Colonic mucosa (tissue), 4 donors: Measurements from ENCODE around the gene SACM1L. TPM values are rescaled to one million over a fixed set of nuclear protein-coding genes. Genes with fewer than 3 reads are reported as not detected.
"Not testable (repeated sequence)": the region's sequence is repeated elsewhere in the genome, so short reads cannot be mapped to it uniquely, and the experiment has no call there.

Experiments used
- DNase-seq: peaks from one replicate; pipeline ENCODE4 v3.0.0-alpha.2; 2020
- H3K27ac ChIP-seq: fragments of 200-600 bp; one replicate; pipeline ENCODE4 v1.8.0; 2021
- H3K27me3 ChIP-seq: fragments of 200-600 bp; one replicate; pipeline ENCODE4 v1.8.0; 2021
- H3K36me3 ChIP-seq: fragments of 200-600 bp; one replicate; pipeline ENCODE4 v1.8.0; 2021
- H3K4me1 ChIP-seq: fragments of 200-600 bp; one replicate; pipeline ENCODE4 v1.8.0; 2021; ENCODE audit warnings: mild to moderate bottlenecking
- H3K4me3 ChIP-seq: fragments of 200-600 bp; one replicate; pipeline ENCODE4 v1.8.0; 2021
- H3K9ac ChIP-seq, 2 donors: one replicate each; pipeline ENCODE4 v1.7.0; 2013; ENCODE audit warnings: control low read depth in 2 of 2, low read depth in 2 of 2, low read length in 2 of 2
- H3K9me3 ChIP-seq: fragments of 200-600 bp; one replicate; pipeline ENCODE4 v1.8.0; 2021
- CTCF ChIP-seq: fragments of 200-600 bp; IDR thresholded peaks from one replicate; pipeline ENCODE4 v1.8.0; 2022; ENCODE audit warnings: antibody characterized with exemption, mild to moderate bottlenecking
- intact Hi-C: fragments of 100-400 bp; cut with DNase I; formaldehyde crosslinking; loops from one replicate; pipeline ENCODE4 v1.14.1; 2022
- total RNA-seq, 2 donors: library from RNA; stranded (reverse); fragmentation: NEBNext Ultra II Directional in 1 of 2; extraction: Animal tissue kit (Norgen Biotek cat#: 25700) in 1 of 2; gene quantifications; one replicate each; pipeline ENCODE4 v1.2.1, GENCODE V29; 2021
- donor health status: healthy.
- donor health status: DM: no; HTN: no; CAD: no.
- donor health status: DM: no; HTN: no; CAD: no.

SACM1L gene
- total RNA-seq, 2 donors from 2014 or later: 47.2 TPM

GRCh38 chr3:45746165-45746776, 57.1 kb downstream of the SACM1L start:
- intact Hi-C loops: no loop called here
- no peak overlapping the region for H3K27ac ChIP-seq
- H3K4me3 ChIP-seq: no peak overlapping the region
- H3K9ac ChIP-seq: no peak overlapping the region
- H3K36me3 ChIP-seq: no peaks in the 10 kb centered on the region
- no peaks in the 10 kb centered on the region for H3K27me3 ChIP-seq
- no peaks in the 10 kb centered on the region for H3K4me1 ChIP-seq
- no peaks in the 10 kb centered on the region for H3K9me3 ChIP-seq
- no peak for DNase-seq
- TF ChIP-seq CTCF: no peak

GRCh38 chr3:45746777-45747622, 57.8 kb downstream of the SACM1L start:
- H3K9ac ChIP-seq: no peak overlapping the region
- intact Hi-C loops: no loop called here
- TF ChIP-seq CTCF: no peak
- no peak overlapping the region for H3K27ac ChIP-seq
- DNase-seq: no peak
- H3K27me3 ChIP-seq: no peaks in the 10 kb centered on the region
- H3K4me3 ChIP-seq: no peak overlapping the region
- no peaks in the 10 kb centered on the region for H3K9me3 ChIP-seq
- H3K4me1 ChIP-seq: no peaks in the 10 kb centered on the region
- H3K36me3 ChIP-seq: no peaks in the 10 kb centered on the region

DNA sequence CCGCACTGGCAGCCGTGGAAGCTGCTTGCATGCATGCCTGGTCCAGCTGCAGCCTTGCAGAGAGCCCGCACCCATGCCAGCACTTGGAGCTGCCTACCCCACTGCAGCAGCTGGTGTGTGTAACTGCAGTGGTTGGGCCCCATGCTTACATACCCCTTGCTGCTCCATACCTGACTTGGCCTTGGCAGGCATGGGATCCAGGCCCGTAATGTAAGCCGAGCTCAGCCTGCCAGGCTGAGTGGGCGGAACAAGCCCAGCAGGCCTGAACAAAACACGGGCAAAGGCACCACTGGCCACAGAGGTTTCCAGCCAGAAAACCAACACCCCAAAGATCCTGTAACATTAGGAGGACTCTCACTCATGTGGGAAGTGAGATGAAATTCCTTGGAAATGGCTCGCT, 58.9 kb downstream of the SACM1L start:
- intact Hi-C loops: no loop called here
- H3K9me3 ChIP-seq: no peaks in the 10 kb centered on the region
- no peak overlapping the region for H3K9ac ChIP-seq
- no peak for TF ChIP-seq CTCF
- H3K36me3 ChIP-seq: no peaks in the 10 kb centered on the region
- no peaks in the 10 kb centered on the region for H3K27me3 ChIP-seq
- DNase-seq: no peak
- no peak overlapping the region for H3K4me3 ChIP-seq
- H3K27ac ChIP-seq: no peak overlapping the region
- H3K4me1 ChIP-seq: no peaks in the 10 kb centered on the region

DNA sequence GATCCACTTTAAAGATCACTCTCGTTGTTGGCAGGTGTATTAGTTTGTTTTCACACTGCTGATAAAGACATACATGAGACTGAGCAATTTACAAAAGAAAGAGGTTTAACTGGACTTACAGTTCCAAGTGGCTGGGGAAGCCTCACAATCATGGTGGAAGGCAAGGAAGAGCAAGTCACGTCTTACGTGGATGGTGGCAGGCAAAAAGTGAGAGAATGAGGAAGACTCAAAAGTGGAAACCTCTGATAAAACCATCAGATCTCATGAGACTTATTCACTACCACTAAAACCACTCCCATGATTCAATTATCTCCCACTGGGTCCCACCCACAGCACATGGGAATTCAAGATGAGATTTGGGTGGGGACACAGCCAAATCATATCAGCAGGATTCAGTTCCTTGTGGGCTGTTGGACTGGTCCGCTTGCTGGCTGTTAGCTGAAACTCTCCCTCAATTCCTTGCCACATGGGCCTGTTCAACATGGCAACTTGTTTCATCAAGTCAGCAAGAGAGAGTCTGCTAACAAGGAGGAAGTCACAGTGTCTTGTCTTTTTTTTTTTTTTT, 59.9 kb downstream of the SACM1L start:
- intact Hi-C loops, H3K36me3 ChIP-seq, H3K9me3 ChIP-seq, H3K27me3 ChIP-seq, H3K4me1 ChIP-seq, DNase-seq, H3K27ac ChIP-seq, H3K4me3 ChIP-seq, H3K9ac ChIP-seq: not testable (repeated sequence)

DNA sequence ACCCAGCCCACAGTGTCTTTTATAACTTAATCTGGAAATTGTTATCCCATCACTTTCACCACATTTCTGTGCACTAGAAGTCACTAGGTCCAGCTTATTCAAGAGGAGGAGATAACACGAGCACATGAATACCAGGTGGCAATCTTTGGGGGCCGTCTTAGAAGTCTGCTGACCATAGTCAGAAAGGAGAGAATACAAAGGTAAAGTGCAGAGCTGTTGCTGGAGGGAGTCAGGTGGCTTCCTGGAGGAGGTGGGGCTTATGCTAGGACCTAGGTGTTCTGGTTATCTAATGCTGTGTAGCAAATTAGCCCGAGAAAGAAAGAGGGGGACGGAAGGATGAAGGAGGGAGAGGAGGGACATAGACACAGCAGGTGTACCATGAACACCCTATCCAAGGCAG, 60.7 kb downstream of the SACM1L start:
- no peaks in the 10 kb centered on the region for H3K9me3 ChIP-seq
- no peaks in the 10 kb centered on the region for H3K4me1 ChIP-seq
- H3K27ac ChIP-seq: no peak overlapping the region
- intact Hi-C loops: no loop called here
- no peaks in the 10 kb centered on the region for H3K27me3 ChIP-seq
- no peaks in the 10 kb centered on the region for H3K36me3 ChIP-seq
- TF ChIP-seq CTCF: no peak
- DNase-seq: no peak
- no peak overlapping the region for H3K9ac ChIP-seq
- H3K4me3 ChIP-seq: no peak overlapping the region
